A549 treated with AZD9567 at 1 μM for 4 hours (cell line): ENCODE results near the gene ADAM10. TPM values are rescaled to one million over a fixed set of nuclear protein-coding genes. Genes with fewer than 3 reads are reported as not detected.

Experiments
- total RNA-seq: library from RNA; stranded (reverse); fragments of 200-300 nt; extraction: Qiagen RNA extraction; gene quantifications from 5 replicates; pipeline ENCODE4 v1.2.3, GENCODE V29; 2022; ENCODE audit not compliant: insufficient read depth

The ADAM10 gene
- total RNA-seq, result 85.8 to 149 TPM (median 115 TPM) in 5 replicates

GRCh38 chr15:58749532-58750337 is at the start of gene ADAM10:
TSS of gene ADAM10 (minus strand) at chr15:58749707. CDS start at chr15:58749534, 173 bp downstream.

GRCh38 chr15:58770857-58771620 is 21.5 kb upstream of the ADAM10 start, which contains the start of gene MINDY2:
TSS of gene MINDY2 (plus strand) at chr15:58771302. CDS start at chr15:58771396, 94 bp downstream.

Other genes with a start within 250 kb of the ADAM10 start
- gene MINDY2, start 21.6 kb upstream of the ADAM10 start, total RNA-seq, result 2.9 to 5.8 TPM (median 5.1 TPM) in 5 replicates
- 63.9 to 102 TPM (median 66.2 TPM) in 5 replicates for gene SLTM, start 184.0 kb upstream of the ADAM10 start, total RNA-seq
- gene RNF111, start 238.0 kb upstream of the ADAM10 start, total RNA-seq, result 22.1 to 36.6 TPM (median 26.0 TPM) in 5 replicates